OCI-LY3 (cell line): ENCODE data around the gene CENPE.

Experiments
- H2AFZ ChIP-seq: fragments of 200-600, 300-600 bp; shearing (Covaris generic); 2 replicates; pipeline ENCODE4 v1.6.0; 2014; ENCODE audit warnings: antibody characterized with exemption, low read depth, low read length
- H3K27ac ChIP-seq: fragments of 200-600, 300-600 bp; sonication (generic); 2 replicates; pipeline ENCODE4 v1.5.1; 2014; ENCODE audit warnings: mild to moderate bottlenecking, low read length, moderate library complexity, mixed read lengths
- H3K27me3 ChIP-seq: fragments of 200-600, 300-600 bp; sonication (generic); 2 replicates; pipeline ENCODE4 v1.6.1; 2014; ENCODE audit warnings: low read depth, low read length, mixed read lengths
- H3K36me3 ChIP-seq: fragments of 200-600, 300-600 bp; sonication (generic); replicated peaks from 2 replicates; pipeline ENCODE3; 2014; ENCODE audit warnings: low read depth, low read length, mixed read lengths
- H3K4me1 ChIP-seq: fragments of 300-600, 200-600 bp; sonication (generic); 2 replicates; pipeline ENCODE4 v1.6.1; 2014; ENCODE audit warnings: low read length, mixed read lengths
- H3K4me2 ChIP-seq: fragments of 200-600, 300-600 bp; sonication (generic); 2 replicates; pipeline ENCODE4 v1.6.1; 2014; ENCODE audit warnings: low read length, mixed read lengths
- H3K4me3 ChIP-seq: fragments of 300-600, 200-600 bp; sonication (generic); 2 replicates; pipeline ENCODE4 v1.5.1; 2014; ENCODE audit warnings: antibody characterized with exemption, mild to moderate bottlenecking, low read length, moderate library complexity
- H3K79me2 ChIP-seq: fragments of 300-600, 200-600 bp; shearing (Covaris generic); 2 replicates; pipeline ENCODE4 v1.6.1; 2014; ENCODE audit warnings: mild to moderate bottlenecking, low read length, mixed read lengths
- H3K9ac ChIP-seq: fragments of 300-600, 200-600 bp; shearing (Covaris generic); 2 replicates; pipeline ENCODE4 v1.6.0; 2014; ENCODE audit warnings: mild to moderate bottlenecking, low read length, moderate library complexity
- H3K9me3 ChIP-seq: fragments of 200-600, 300-600 bp; shearing (Covaris generic); 2 replicates; pipeline ENCODE4 v1.6.1; 2014; ENCODE audit warnings: low read length, mixed read lengths; ENCODE audit not compliant: insufficient read depth
- H4K20me1 ChIP-seq: fragments of 200-600, 300-600 bp; sonication (generic); 2 replicates; pipeline ENCODE4 v1.6.1; 2016; ENCODE audit warnings: low read length, mixed read lengths; ENCODE audit not compliant: insufficient read depth
- EZH2phosphoT487 ChIP-seq: fragments of 200-600 bp; shearing (Covaris generic); IDR thresholded peaks from 2 replicates; pipeline ENCODE4 v1.6.1; 2018; ENCODE audit warnings: antibody characterized with exemption, mixed run types, low read depth
- TF ChIP-seq, protein P1 (sequence below): fragments of 200-600, 300-600 bp; sonication (generic); IDR thresholded peaks from 2 replicates; pipeline ENCODE4 v1.5.1; 2014; ENCODE audit warnings: antibody characterized with exemption, low read length, low read depth

The CENPE gene

DNA sequence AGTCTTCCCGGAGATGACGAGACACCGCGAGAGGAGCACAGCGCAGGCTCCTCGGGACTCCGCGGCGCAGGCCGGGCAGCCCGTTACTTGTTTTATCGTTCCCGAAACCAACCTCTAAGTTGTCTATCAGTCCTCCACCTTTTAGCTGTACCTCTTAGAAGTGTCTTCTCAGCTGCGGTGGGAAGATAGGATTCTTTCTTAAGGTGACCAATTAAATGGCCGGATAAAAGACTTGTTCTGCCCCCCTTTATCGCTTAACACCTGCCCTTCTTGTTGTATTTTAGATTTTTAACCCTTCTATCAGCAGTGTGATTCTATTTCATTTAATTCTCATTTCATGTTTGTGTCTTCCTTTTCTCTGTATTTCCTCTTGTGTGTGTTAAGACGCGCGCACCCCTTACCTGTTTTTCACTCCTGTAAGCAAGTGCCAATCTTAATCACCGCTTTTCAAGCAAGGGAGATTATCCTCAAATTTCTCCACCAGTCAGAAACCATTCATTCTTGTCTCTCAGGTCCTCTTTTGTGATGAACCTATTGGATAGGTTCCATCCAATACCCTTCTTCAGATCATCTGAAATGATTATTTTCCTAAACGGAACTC lies 121.3 kb downstream of the CENPE start, which contains the start of gene SLC9B2:
Gene SLC9B2 (minus strand): TSS at position 15 of the 601 bp plus-strand sequence. CDS start 9,211 bp downstream, outside the sequence.
- H3K36me3 ChIP-seq: peaks cover 22% of the 10 kb centered on the region
- H4K20me1 ChIP-seq: peaks cover 10% of the 10 kb centered on the region
- no peaks in the 10 kb centered on the region for H3K27me3 ChIP-seq
- peaks cover 45% of the 10 kb centered on the region for H3K79me2 ChIP-seq
- H3K4me3 ChIP-seq: peak within 1 kb of the TSS; percentile 92
- H3K4me2 ChIP-seq: peak within 1 kb of the TSS; percentile 86
- H3K9me3 ChIP-seq: no peaks in the 10 kb centered on the region
- peak within 1 kb of the TSS; percentile 58 for H3K27ac ChIP-seq
- peak within 1 kb of the TSS; percentile 85 for H2AFZ ChIP-seq
- TF ChIP-seq, protein P1, sequence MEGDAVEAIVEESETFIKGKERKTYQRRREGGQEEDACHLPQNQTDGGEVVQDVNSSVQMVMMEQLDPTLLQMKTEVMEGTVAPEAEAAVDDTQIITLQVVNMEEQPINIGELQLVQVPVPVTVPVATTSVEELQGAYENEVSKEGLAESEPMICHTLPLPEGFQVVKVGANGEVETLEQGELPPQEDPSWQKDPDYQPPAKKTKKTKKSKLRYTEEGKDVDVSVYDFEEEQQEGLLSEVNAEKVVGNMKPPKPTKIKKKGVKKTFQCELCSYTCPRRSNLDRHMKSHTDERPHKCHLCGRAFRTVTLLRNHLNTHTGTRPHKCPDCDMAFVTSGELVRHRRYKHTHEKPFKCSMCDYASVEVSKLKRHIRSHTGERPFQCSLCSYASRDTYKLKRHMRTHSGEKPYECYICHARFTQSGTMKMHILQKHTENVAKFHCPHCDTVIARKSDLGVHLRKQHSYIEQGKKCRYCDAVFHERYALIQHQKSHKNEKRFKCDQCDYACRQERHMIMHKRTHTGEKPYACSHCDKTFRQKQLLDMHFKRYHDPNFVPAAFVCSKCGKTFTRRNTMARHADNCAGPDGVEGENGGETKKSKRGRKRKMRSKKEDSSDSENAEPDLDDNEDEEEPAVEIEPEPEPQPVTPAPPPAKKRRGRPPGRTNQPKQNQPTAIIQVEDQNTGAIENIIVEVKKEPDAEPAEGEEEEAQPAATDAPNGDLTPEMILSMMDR: no peak
- H3K4me1 ChIP-seq: peaks cover 36% of the 10 kb centered on the region
- peak within 1 kb of the TSS; percentile 88 for H3K9ac ChIP-seq

DNA sequence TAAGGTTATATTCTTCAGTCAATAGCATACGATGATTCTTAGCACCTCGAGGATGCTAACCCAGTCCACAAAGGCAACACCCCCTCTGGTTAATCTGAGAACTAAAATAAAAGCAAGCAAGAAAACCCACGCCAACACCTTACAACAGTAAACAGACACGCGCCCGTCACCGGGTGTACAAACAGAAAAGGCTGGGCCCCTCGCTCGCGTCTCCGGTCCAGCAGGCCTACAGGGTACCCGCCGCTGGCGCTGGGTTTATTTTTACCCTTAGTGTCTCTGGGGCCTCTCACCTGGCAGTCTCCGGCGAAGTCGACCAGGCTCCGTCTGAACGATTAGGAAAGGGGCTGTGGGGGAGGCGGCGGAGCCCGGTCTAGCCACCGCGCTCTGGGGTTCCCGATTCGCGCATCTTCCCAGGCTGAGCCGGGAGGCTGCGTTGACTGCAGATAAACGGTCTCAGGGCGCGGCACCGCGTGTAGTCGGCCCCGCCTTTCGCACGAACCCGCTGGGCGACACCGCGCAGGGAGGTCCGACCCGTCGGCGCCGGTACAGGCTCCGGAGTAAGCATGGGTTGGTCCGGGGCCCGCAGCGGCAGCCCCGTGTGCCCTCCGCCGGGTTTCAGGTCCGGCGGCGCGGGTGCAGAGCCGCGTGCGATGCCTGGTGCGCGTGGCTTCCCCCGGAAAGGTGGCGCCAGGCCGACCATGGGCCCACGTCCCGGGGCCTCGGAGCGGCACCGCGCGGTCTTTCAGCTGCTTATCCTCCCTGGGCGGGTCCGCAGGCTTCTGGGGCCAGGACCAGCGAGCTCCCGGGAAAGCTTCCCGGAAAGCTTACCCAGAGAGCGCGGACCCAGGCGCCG lies 122.0 kb downstream of the CENPE start:
- Histone ChIP-seq H3K27ac (peak overlapping the region; percentile 58), H3K79me2 (peaks cover 45% of the 10 kb centered on the region)
- TF ChIP-seq, protein P1: no peak
- TF ChIP-seq EZH2phosphoT487: no peak

DNA sequence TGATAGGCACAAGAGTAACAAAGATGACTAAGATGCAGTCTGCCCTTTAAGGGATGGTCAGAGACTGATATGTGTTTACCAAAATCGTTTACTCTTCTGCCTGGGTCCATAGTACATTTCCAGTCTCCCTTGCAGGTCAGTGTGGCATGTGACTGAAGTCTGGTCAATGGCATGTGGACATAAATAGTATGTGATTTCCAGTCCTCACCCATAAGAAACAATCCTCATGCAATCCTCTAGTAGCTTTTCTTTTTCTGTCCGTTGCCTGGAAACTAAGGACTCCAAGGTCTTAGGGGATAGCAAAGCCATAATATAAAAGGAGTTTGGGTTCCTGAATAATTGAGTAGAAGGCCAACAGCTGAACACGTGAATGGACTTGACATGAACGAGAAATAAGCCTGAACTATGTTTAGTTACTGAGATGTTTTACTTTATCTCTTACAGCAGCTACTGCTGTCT lies 122.7 kb downstream of the CENPE start:
- H3K9ac ChIP-seq: peak overlapping the region; percentile 88
- peaks cover 22% of the 10 kb centered on the region for H3K36me3 ChIP-seq
- peaks cover 45% of the 10 kb centered on the region for H3K79me2 ChIP-seq
- H3K4me3 ChIP-seq: peak overlapping the region; percentile 92
- H3K27me3 ChIP-seq: no peaks in the 10 kb centered on the region
- no peaks in the 10 kb centered on the region for H3K9me3 ChIP-seq
- peaks cover 32% of the 10 kb centered on the region for H3K4me1 ChIP-seq
- peaks cover 10% of the 10 kb centered on the region for H4K20me1 ChIP-seq
- peak overlapping the region; percentile 85; the same call in 1 of the 2 replicates for H2AFZ ChIP-seq
- H3K27ac ChIP-seq: peak overlapping the region; percentile 58
- H3K4me2 ChIP-seq: peak overlapping the region; percentile 86
- no peak for TF ChIP-seq EZH2phosphoT487
- TF ChIP-seq, protein P1: no peak

More for the DNA sequence above, 122.0 kb downstream of the CENPE start:
- Histone ChIP-seq H3K9ac (peak overlapping the region; percentile 88), H3K36me3 (peaks cover 22% of the 10 kb centered on the region), H3K4me2 (peak overlapping the region; percentile 86), H3K9me3 (no peaks in the 10 kb centered on the region), H2AFZ (peak overlapping the region; percentile 85), H4K20me1 (peaks cover 10% of the 10 kb centered on the region), H3K4me3 (peak overlapping the region; percentile 92), H3K27me3 (no peaks in the 10 kb centered on the region), H3K4me1 (peaks cover 36% of the 10 kb centered on the region)
